GM15510 (cell line): Measurements from ENCODE around the gene RNF149.

Experiments
- POLR2A ChIP-seq: IDR thresholded peaks from 3 replicates; pipeline ENCODE4 v1.6.1; 2011; ENCODE audit warnings: borderline replicate concordance; ENCODE audit not compliant: insufficient read length; ENCODE audit errors: extremely low read depth

Gene RNF149

DNA sequence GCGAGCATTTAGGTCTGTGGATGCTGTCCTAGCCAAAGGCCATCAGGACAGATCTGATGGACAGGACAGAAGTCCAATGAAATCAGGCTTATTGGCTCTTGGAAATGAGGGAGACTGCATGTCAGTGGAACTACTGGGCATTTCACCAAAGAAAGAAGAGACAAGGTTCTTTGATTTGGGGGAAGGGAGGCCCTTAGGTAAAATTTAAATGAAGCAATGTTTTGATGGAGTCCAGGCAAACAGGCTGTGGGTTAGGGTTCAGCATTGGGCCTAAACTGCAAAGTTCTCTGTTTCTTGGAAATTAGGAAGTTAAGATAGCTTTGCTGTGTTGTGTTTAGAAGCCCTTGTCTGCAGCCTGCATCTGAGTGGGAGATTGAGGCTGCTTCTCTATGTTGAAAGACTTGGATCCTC, 31.6 kb upstream of the RNF149 start:
- no peak for TF ChIP-seq POLR2A

- no peak for TF ChIP-seq POLR2A
These were observed 30.9 kb upstream of the RNF149 start for GRCh38 chr2:101339266-101339880.

GRCh38 chr2:101337877-101338276, 29.4 kb upstream of the RNF149 start:
- TF ChIP-seq POLR2A = no peak

- TF ChIP-seq POLR2A = no peak
These were observed 24.6 kb upstream of the RNF149 start for GRCh38 chr2:101332885-101333766.

GRCh38 chr2:101331202-101331601, 22.7 kb upstream of the RNF149 start:
- TF ChIP-seq POLR2A = no peak

- TF ChIP-seq POLR2A = no peak
These were observed 21.9 kb upstream of the RNF149 start for GRCh38 chr2:101330253-101330933.

DNA sequence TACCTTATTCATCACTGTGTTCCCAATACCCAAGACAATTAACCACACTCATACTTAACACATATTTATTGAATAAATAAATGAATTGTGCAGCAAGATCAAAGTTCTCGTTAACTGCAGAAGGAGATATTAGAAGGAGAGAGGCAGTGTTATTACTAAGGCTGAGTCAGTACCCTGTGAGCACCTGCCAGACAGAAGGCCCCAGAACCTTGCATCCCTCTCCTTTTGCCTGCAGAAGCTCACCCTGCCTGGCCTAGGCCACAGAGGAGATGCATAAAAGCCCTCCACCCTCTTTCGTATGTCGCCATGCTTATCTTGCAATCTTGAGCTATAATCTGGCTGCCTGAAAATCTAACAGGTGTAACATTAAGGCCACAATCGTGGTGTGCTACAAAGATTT, 20.5 kb upstream of the RNF149 start:
- no peak for TF ChIP-seq POLR2A

GRCh38 chr2:101328474-101329007, 20.0 kb upstream of the RNF149 start:
- no peak for TF ChIP-seq POLR2A

- no peak for TF ChIP-seq POLR2A
These were observed 19.4 kb upstream of the RNF149 start for GRCh38 chr2:101327863-101328394.

- no peak for TF ChIP-seq POLR2A
These were observed 16.9 kb upstream of the RNF149 start for GRCh38 chr2:101325425-101325824.

GRCh38 chr2:101311696-101312017, 3.2 kb upstream of the RNF149 start:
- no peak for TF ChIP-seq POLR2A

DNA sequence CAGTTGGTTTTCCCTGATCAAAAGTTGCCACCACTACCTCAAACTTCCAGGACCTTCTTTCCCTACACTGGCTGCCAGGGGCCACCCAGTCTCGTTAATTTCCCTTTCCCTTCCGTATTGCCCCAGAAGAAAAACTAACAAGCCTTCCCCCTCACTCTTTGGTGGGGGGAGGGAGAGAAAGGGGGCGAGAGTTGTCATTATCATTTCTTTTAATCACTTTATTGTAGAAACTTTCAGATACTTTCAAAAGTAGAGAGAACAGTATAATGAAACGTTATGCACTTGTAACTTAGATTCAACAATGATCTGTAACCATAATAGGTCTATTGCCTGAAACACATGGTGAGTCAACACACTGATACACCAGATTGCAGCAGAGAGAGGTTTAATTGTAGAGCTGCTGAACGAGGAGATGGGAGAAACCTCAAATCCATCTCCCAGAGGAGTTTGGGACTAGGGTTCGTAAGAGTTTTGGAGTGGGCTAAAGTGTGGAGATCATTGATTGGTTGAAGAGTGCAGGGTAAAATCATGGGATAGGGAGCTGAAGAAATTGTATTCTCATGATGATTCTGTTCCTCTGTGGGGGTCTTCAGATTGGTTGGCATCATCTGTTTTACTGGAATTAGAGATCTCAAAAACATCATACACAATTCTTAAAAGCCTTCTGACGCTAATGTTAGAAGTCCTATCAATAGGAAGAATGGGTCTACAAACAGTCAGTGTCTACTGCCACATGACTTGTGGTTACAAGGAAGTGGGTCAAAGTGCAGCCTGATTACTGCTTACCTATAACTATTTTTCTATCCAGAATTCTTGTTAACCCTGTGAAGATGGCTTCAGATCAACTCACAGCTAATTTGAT, 2.6 kb upstream of the RNF149 start:
- TF ChIP-seq POLR2A = no peak

DNA sequence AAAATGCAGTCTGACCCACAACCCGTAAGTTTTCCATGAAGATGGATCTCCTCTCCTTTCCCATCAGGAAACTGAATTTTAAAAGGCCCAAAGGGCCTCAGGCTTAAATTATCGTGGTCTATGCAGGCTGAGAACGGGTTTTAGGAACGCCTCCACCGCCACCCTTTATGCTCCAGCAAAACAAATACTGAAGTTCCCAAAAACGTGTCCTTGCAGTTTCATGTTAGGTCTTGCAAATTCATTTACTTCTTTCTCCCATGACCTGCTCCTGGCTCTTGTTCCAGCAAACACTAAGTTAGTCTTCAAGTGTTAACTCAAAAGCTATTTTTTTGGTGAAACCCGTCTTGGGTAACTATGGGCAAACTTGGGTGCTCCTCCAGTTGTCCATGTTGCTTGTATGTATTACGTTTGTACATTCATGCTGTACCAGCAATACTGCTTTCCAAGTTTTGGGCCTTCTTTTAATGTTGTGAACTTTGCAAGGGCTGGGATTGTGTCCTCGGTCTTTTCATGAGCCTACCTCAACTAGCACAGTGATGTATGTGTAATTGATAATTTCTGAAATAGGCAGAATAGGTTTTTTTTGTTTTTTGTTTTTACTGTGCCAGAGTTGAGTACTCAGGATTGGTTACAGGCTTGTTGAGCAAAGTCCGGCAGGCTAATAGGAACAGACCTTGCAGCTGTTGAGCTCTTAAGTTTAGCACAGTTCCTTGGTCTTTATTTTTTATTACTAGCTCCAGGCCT, 1.8 kb upstream of the RNF149 start:
- TF ChIP-seq POLR2A = no peak
